GM12864 (cell line): Measurements from ENCODE around the gene CPT1A.

ENCODE experiments used
- DNase-seq: peaks from one replicate; pipeline ENCODE4 v3.0.0-alpha.2; 2011; ENCODE audit warnings: low read depth
- H3K4me3 ChIP-seq: 2 replicates; pipeline ENCODE4 v1.5.1; 2011; ENCODE audit warnings: mild to moderate bottlenecking, low read depth, low read length, control low read depth
- CTCF ChIP-seq: IDR thresholded peaks from 2 replicates; pipeline ENCODE4 v1.5.1; 2011; ENCODE audit warnings: low read depth, mild to moderate bottlenecking, moderate library complexity, low read length, control low read depth, inconsistent platforms; ENCODE audit errors: missing control alignments

Gene CPT1A

GRCh38 chr11:68810164-68810563 lies 31.6 kb downstream of the CPT1A start:
- no peak overlapping the region for H3K4me3 ChIP-seq
- DNase-seq: no peak
- no peak for TF ChIP-seq CTCF

GRCh38 chr11:68809506-68809905 lies 32.2 kb downstream of the CPT1A start:
- no peak overlapping the region for H3K4me3 ChIP-seq
- TF ChIP-seq CTCF: no peak
- DNase-seq: no peak

- TF ChIP-seq CTCF: no peak
- no peak overlapping the region for H3K4me3 ChIP-seq
- DNase-seq: no peak
Measured at GRCh38 chr11:68808787-68809186, 32.9 kb downstream of the CPT1A start.

GRCh38 chr11:68806931-68807844 lies 34.5 kb downstream of the CPT1A start:
- no peak overlapping the region for H3K4me3 ChIP-seq
- TF ChIP-seq CTCF: no peak
- no peak for DNase-seq

GRCh38 chr11:68804786-68805185 lies 36.9 kb downstream of the CPT1A start:
- H3K4me3 ChIP-seq: no peak overlapping the region
- DNase-seq: no peak
- TF ChIP-seq CTCF: peak; percentile 33

- H3K4me3 ChIP-seq: no peak overlapping the region
- TF ChIP-seq CTCF: no peak
- DNase-seq: no peak
Measured at GRCh38 chr11:68803766-68804165, 38.0 kb downstream of the CPT1A start.
